ENCODE data around the gene NSUN3. TPM values are rescaled to one million over a fixed set of nuclear protein-coding genes. Genes with fewer than 3 reads are reported as not detected.

NSUN3 gene
- total and polyA plus RNA-seq, 2 donors (not counting 1 experiment from before 2014, with no cell fraction given) = 6.5 to 25.7 TPM

DNA sequence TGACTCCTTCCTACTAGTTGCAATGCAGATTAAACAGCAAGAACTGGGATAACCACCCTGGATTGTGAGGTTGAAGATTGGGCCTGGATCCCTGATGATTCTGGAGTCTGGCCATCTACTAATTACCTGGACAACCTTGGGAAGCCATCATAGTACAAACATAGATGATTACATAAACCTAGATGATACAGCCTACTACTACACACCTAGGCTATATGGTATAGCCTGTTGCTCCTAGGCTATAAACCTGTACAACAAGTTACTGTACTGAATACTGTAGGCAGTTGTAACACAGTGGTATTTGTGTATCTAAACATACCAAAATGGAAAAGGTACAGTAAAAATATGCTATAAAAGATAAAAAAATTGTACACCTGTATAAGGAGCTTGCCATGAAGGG, 48.0 kb downstream of the NSUN3 start:
- Histone ChIP-seq H3K4me3 (ENCODE audit: control extremely low read depth in 1 of 5, extremely low read depth in 1 of 5, insufficient read depth in 1 of 5, low read depth in 2 of 5, low read length in 4 of 5) (no peak overlapping the region), H2AFZ (ENCODE audit: insufficient read depth, low read depth, low read length, poor library complexity, severe bottlenecking) (no peak overlapping the region), H3K27ac (ENCODE audit: low read length in 2 of 2) (no peak overlapping the region), H4K20me1 (ENCODE audit: control insufficient read depth, insufficient read depth, low read length, poor library complexity, severe bottlenecking) (no peaks in the 10 kb centered on the region), H3K4me2 (replicated peaks; ENCODE audit: low read depth, low read length, poor library complexity, severe bottlenecking) (no peak overlapping the region), H3K36me3 (replicated peaks in 1 of 2; ENCODE audit: control extremely low read depth in 1 of 2, control insufficient read depth in 1 of 2, extremely low read depth in 1 of 2, insufficient read depth in 2 of 2, low read length in 1 of 2) (peaks cover 7 to 19% of the 10 kb centered on the region in 2 experiments), H3K9ac (ENCODE audit: low read length) (no peak overlapping the region), H3K9me3 (ENCODE audit: control extremely low read depth in 1 of 3, control insufficient read depth in 2 of 3, insufficient read depth in 1 of 3, low read length in 2 of 3) (no peaks in the 10 kb centered on the region), H3K79me2 (ENCODE audit: control insufficient read depth, insufficient read depth, low read length) (no peaks in the 10 kb centered on the region), H3K27me3 (replicated peaks in 1 of 4; ENCODE audit: control extremely low read depth in 1 of 4, control insufficient read depth in 3 of 4, insufficient read depth in 4 of 4, low read length in 3 of 4) (no peaks in the 10 kb centered on the region), H3K4me1 (ENCODE audit: control insufficient read depth in 2 of 2, insufficient read depth in 2 of 2, low read length in 2 of 2) (no peaks in the 10 kb centered on the region)
- Mint-ChIP-seq H3K4me1 (no peaks in the 10 kb centered on the region), H3K27me3 (no peaks in the 10 kb centered on the region), H3K9me3 (ENCODE audit: insufficient read depth) (no peaks in the 10 kb centered on the region), H3K4me3 (no peak overlapping the region), H3K27ac (no peak overlapping the region)
- intact Hi-C loops (cut with micrococcal nuclease) = no loop called here
- TF ChIP-seq EZH2 (IDR thresholded peaks at IDR 0.05; ENCODE audit: borderline replicate concordance, insufficient read depth, low read depth, low read length, poor library complexity, severe bottlenecking) = no peak
- TF ChIP-seq, protein P1, sequence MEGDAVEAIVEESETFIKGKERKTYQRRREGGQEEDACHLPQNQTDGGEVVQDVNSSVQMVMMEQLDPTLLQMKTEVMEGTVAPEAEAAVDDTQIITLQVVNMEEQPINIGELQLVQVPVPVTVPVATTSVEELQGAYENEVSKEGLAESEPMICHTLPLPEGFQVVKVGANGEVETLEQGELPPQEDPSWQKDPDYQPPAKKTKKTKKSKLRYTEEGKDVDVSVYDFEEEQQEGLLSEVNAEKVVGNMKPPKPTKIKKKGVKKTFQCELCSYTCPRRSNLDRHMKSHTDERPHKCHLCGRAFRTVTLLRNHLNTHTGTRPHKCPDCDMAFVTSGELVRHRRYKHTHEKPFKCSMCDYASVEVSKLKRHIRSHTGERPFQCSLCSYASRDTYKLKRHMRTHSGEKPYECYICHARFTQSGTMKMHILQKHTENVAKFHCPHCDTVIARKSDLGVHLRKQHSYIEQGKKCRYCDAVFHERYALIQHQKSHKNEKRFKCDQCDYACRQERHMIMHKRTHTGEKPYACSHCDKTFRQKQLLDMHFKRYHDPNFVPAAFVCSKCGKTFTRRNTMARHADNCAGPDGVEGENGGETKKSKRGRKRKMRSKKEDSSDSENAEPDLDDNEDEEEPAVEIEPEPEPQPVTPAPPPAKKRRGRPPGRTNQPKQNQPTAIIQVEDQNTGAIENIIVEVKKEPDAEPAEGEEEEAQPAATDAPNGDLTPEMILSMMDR (IDR thresholded peaks at IDR 0.05) = no peak
- no peak for DNase-seq
- POLR2A ChIA-PET = no interaction called here
- no peak for ATAC-seq (ENCODE audit: low read depth)
- CTCF ChIA-PET = no interaction called here

DNA sequence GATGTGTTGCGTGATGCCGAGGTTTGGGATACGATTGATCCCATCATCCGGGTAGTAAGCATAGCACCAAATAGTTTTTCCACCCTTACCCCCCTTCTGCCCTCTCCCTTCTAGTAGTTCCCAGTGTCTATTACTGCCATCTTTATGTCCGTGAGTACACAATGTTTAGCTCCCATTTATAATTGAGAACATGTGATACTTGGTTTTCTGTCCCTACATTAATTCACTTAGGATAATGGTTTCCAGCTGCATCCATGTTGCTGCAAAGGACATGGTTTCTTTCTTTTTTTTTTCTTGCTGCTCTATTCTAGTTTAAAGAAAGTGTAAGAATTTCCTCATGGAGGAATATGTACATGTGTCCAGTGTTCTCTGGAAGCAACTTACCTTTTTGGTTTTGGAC, 51.8 kb downstream of the NSUN3 start:
- Histone ChIP-seq H3K4me1 (ENCODE audit: control insufficient read depth in 2 of 2, insufficient read depth in 2 of 2, low read length in 2 of 2) (no peaks in the 10 kb centered on the region), H3K36me3 (replicated peaks in 1 of 2; ENCODE audit: control extremely low read depth in 1 of 2, control insufficient read depth in 1 of 2, extremely low read depth in 1 of 2, insufficient read depth in 2 of 2, low read length in 1 of 2) (peaks cover 7 to 9% of the 10 kb centered on the region in 2 experiments), H3K27ac (ENCODE audit: low read length in 2 of 2) (no peak overlapping the region), H3K4me3 (ENCODE audit: control extremely low read depth in 1 of 5, extremely low read depth in 1 of 5, insufficient read depth in 1 of 5, low read depth in 2 of 5, low read length in 4 of 5) (no peak overlapping the region), H3K9me3 (ENCODE audit: control extremely low read depth in 1 of 3, control insufficient read depth in 2 of 3, insufficient read depth in 1 of 3, low read length in 2 of 3) (no peaks in the 10 kb centered on the region), H3K79me2 (ENCODE audit: control insufficient read depth, insufficient read depth, low read length) (no peaks in the 10 kb centered on the region), H3K9ac (ENCODE audit: low read length) (no peak overlapping the region), H3K4me2 (replicated peaks; ENCODE audit: low read depth, low read length, poor library complexity, severe bottlenecking) (no peak overlapping the region), H4K20me1 (ENCODE audit: control insufficient read depth, insufficient read depth, low read length, poor library complexity, severe bottlenecking) (no peaks in the 10 kb centered on the region), H2AFZ (ENCODE audit: insufficient read depth, low read depth, low read length, poor library complexity, severe bottlenecking) (no peak overlapping the region), H3K27me3 (replicated peaks in 1 of 4; ENCODE audit: control extremely low read depth in 1 of 4, control insufficient read depth in 3 of 4, insufficient read depth in 4 of 4, low read length in 3 of 4) (no peaks in the 10 kb centered on the region)
- Mint-ChIP-seq H3K4me3 (no peak overlapping the region), H3K27me3 (no peaks in the 10 kb centered on the region), H3K9me3 (ENCODE audit: insufficient read depth) (no peaks in the 10 kb centered on the region), H3K4me1 (no peaks in the 10 kb centered on the region), H3K27ac (no peak overlapping the region)
- WGBS (ENCODE audit: insufficient coverage) = no CpG with 5 or more reads among the region's 5 CpGs
- ChIA-PET POLR2A (no interaction called here), CTCF (interaction anchor here (1.0 kb wide), 1 partner anchor 8 kb away, joined by 3 read pairs; no protein-coding TSS in a partner anchor)
- TF ChIP-seq, protein P1 (IDR thresholded peaks at IDR 0.05) = no peak
- no peak for TF ChIP-seq EZH2 (IDR thresholded peaks at IDR 0.05; ENCODE audit: borderline replicate concordance, insufficient read depth, low read depth, low read length, poor library complexity, severe bottlenecking)
- DNase-seq = no peak
- no peak for ATAC-seq (ENCODE audit: low read depth)
- intact Hi-C loops (cut with micrococcal nuclease) = no loop called here
